COLO668 (cell line): ENCODE measurements around the gene ZNF732.
A peak's percentile ranks its signal among the peaks of the same experiment; 100 is the strongest.
"Not testable (repeated sequence)": the region's sequence is repeated elsewhere in the genome, so short reads cannot be mapped to it uniquely, and the experiment has no call there.

Experiments
- DNase-seq: peaks from one replicate; lab custom pipeline; 2025; ENCODE audit not compliant: unreplicated experiment; lab: John Stamatoyannopoulos, UW

The ZNF732 gene

GRCh38 chr4:253936-254756 lies 51.1 kb downstream of the ZNF732 start:
- DNase-seq: no peak

GRCh38 chr4:252065-252601 lies 53.1 kb downstream of the ZNF732 start:
- no peak for DNase-seq

GRCh38 chr4:244471-244870 lies 60.8 kb downstream of the ZNF732 start:
- DNase-seq: peak; percentile 7

GRCh38 chr4:243426-243825 lies 61.8 kb downstream of the ZNF732 start:
- no peak for DNase-seq

GRCh38 chr4:242121-242848 lies 63.0 kb downstream of the ZNF732 start:
- DNase-seq: peak; percentile 22

- not testable (repeated sequence) for DNase-seq
These were observed 63.9 kb downstream of the ZNF732 start for GRCh38 chr4:241411-241810.

- DNase-seq: no peak
These were observed 69.2 kb downstream of the ZNF732 start for GRCh38 chr4:236028-236427.

GRCh38 chr4:234178-234577 lies 71.1 kb downstream of the ZNF732 start:
- DNase-seq: no peak

GRCh38 chr4:223913-224497 lies 81.3 kb downstream of the ZNF732 start:
- DNase-seq: no peak
